GM12878 (cell line): ENCODE data around the gene IFI35. TPM values are rescaled to one million over a fixed set of nuclear protein-coding genes. Genes with fewer than 3 reads are reported as not detected.

Experiments
- PKNOX1 ChIP-seq: fragments of 450-650 bp; IDR thresholded peaks from 2 replicates; pipeline ENCODE4 v1.6.1; 2016; ENCODE audit warnings: mild to moderate bottlenecking
- RAD51 ChIP-seq: fragments of 450-650 bp; IDR thresholded peaks from 2 replicates; pipeline ENCODE4 v1.6.1; 2016; ENCODE audit warnings: moderate library complexity, mild to moderate bottlenecking, inconsistent platforms
- RELA ChIP-seq: fragments of 450-650 bp; IDR thresholded peaks from 2 replicates; pipeline ENCODE4 v1.8.0; 2014; ENCODE audit warnings: borderline replicate concordance; ENCODE audit not compliant: partially characterized antibody
- SMC3 ChIP-seq: IDR thresholded peaks from 2 replicates; pipeline ENCODE4 v1.6.1; 2011; ENCODE audit warnings: low read length, improper control_type of control experiment, borderline replicate concordance
- SPI1 ChIP-seq: IDR thresholded peaks from 2 replicates; pipeline ENCODE4 v1.6.1; 2011; ENCODE audit warnings: low read depth, mild to moderate bottlenecking, low read length, moderate library complexity, borderline replicate concordance; ENCODE audit not compliant: insufficient read depth
- ZNF24 ChIP-seq: fragments of 450-650 bp; IDR thresholded peaks from 2 replicates; pipeline ENCODE4 v1.6.1; 2017; ENCODE audit warnings: antibody characterized with exemption, mild to moderate bottlenecking
- polyA plus RNA-seq, 11 experiments: library from polyadenylated mRNA; depleted of rRNA in 4 of 11; unstranded in 6 of 11; stranded (reverse) in 5 of 11; fragments of >200 nt; fragmentation: Nextera tagmentation in 4 of 11; fragmentation: Illumina TruSeq in 1 of 11; extraction: Ambion mirVana in 4 of 11; extraction: Trizol in 1 of 11; gene quantifications; 1 replicate in 1 of 11; 2 replicates in 10 of 11; pipeline versions ENCODE4 v1.2.1 to v1.2.3, GENCODE V29; 2011 to 2016; ENCODE audit warnings: inconsistent platforms in 2 of 11, missing spikeins in 2 of 11, low read depth in 1 of 11
- small RNA-seq: library from RNA; depleted of rRNA; stranded (forward); fragments of <200 nt; gene quantifications from one replicate; pipeline ENCODE3, GENCODE V24; 2014
- total RNA-seq, 4 experiments: library from RNA; depleted of rRNA in 3 of 4; stranded (reverse); fragments of >200 nt in 3 of 4; fragmentation: Illumina TruSeq in 1 of 4; extraction: Trizol in 1 of 4; gene quantifications; 2 replicates each; pipeline versions ENCODE4 v1.2.1 to v1.2.3, GENCODE V29; 2013 to 2021
- TF ChIP-seq, protein P1 (sequence below): IDR thresholded peaks from 2 replicates; pipeline ENCODE4 v1.6.1; 2012; ENCODE audit warnings: low read depth, low read length, improper control_type of control experiment
- TF ChIP-seq, protein P2 (sequence below): IDR thresholded peaks from 2 replicates; pipeline ENCODE4 v1.6.1; 2012; ENCODE audit warnings: low read length, inconsistent platforms

The IFI35 gene
- total and polyA plus RNA-seq, 10 of the 15 experiments (the other 5 are each of a cell fraction or from before 2014, with no cell fraction given), result 18.4 to 92.2 (median 65.3) TPM

DNA sequence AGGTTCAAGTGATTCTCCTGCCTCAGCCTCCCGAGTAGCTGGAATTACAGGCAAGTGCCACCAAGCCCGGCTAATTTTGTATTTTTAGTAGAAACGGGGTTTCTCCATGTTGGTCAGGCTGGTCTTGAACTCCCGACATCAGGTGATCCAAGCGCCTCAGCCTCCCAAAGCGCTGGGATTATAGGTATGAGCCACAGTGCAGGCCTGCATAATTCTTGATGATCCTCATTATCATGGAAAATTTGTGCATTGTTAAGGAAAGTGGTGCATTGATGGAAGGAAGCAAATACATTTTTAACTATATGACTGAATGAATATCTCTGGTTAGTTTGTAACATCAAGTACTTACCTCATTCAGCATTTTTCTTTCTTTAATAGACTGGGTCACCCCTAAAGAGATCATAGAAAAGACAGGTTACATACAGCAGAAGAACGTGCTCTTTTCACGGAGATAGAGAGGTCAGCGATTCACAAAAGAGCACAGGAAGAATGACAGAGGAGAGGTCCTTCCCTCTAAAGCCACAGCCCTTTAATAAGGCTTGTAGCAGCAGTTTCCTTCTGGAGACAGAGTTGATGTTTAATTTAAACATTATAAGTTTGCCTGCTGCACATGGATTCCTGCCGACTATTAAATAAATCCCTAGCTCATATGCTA is 56.5 kb downstream of the IFI35 start (continued):
- TF ChIP-seq, protein P1, sequence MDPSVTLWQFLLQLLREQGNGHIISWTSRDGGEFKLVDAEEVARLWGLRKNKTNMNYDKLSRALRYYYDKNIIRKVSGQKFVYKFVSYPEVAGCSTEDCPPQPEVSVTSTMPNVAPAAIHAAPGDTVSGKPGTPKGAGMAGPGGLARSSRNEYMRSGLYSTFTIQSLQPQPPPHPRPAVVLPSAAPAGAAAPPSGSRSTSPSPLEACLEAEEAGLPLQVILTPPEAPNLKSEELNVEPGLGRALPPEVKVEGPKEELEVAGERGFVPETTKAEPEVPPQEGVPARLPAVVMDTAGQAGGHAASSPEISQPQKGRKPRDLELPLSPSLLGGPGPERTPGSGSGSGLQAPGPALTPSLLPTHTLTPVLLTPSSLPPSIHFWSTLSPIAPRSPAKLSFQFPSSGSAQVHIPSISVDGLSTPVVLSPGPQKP, result no peak
- TF ChIP-seq RAD51, result no peak
- no peak for TF ChIP-seq ZNF24
- no peak for TF ChIP-seq RELA
- TF ChIP-seq, protein P2, sequence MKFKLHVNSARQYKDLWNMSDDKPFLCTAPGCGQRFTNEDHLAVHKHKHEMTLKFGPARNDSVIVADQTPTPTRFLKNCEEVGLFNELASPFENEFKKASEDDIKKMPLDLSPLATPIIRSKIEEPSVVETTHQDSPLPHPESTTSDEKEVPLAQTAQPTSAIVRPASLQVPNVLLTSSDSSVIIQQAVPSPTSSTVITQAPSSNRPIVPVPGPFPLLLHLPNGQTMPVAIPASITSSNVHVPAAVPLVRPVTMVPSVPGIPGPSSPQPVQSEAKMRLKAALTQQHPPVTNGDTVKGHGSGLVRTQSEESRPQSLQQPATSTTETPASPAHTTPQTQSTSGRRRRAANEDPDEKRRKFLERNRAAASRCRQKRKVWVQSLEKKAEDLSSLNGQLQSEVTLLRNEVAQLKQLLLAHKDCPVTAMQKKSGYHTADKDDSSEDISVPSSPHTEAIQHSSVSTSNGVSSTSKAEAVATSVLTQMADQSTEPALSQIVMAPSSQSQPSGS, result no peak
- no peak for TF ChIP-seq SMC3
- no peak for TF ChIP-seq SPI1
- TF ChIP-seq PKNOX1, result no peak
- TF ChIP-seq, all 136 proteins: peak for 0

Small RNA genes within 50 kb of the gene (small RNA-seq; reads per million reads assigned to genes)
- gene AARSD1, result 0.55 reads per million, percentile 11 among the genes with 10 or more reads in this experiment

Other genes starting within 250 kb of the IFI35 start
Only the 7 nearest of the 21 such genes appear.
- gene G6PC1, start 106.0 kb upstream of the IFI35 start, total RNA-seq (2014; rRNA removed), result not detected in 2 replicates
- gene G6PC1, start 106.0 kb upstream of the IFI35 start, total RNA-seq (2014; rRNA removed; fragmentation: Illumina TruSeq; extraction: Trizol), result not detected in 2 replicates
- gene G6PC1, start 106.0 kb upstream of the IFI35 start, total RNA-seq (2021), result 0.11 TPM in 1 of 2 replicates, not detected in the other
- gene G6PC1, start 106.0 kb upstream of the IFI35 start, polyA plus RNA-seq (2011; rRNA removed), result not detected in 2 replicates
- gene G6PC1, start 106.0 kb upstream of the IFI35 start, polyA plus RNA-seq (2014; fragmentation: Illumina TruSeq; extraction: Trizol), result not detected in 2 replicates
- not detected for gene G6PC1, start 106.0 kb upstream of the IFI35 start, polyA plus RNA-seq (2014; fragmentation: Nextera tagmentation; extraction: Ambion mirVana)
- not detected in 2 replicates for gene G6PC1, start 106.0 kb upstream of the IFI35 start, polyA plus RNA-seq (2014; rRNA removed)
- gene G6PC1, start 106.0 kb upstream of the IFI35 start, polyA plus RNA-seq (2016; fragmentation: Nextera tagmentation; extraction: Ambion mirVana), result not detected
- gene AARSD1, start 42.3 kb upstream of the IFI35 start, total RNA-seq (2014; rRNA removed), result 37.5 and 39.0 TPM in 2 replicates
- gene AARSD1, start 42.3 kb upstream of the IFI35 start, total RNA-seq (2014; rRNA removed; fragmentation: Illumina TruSeq; extraction: Trizol), result 41.7 and 42.3 TPM in 2 replicates
- 38.6 and 41.7 TPM in 2 replicates for gene AARSD1, start 42.3 kb upstream of the IFI35 start, total RNA-seq (2021)
- gene AARSD1, start 42.3 kb upstream of the IFI35 start, polyA plus RNA-seq (2011; rRNA removed), result 54.5 and 59.6 TPM in 2 replicates
- 42.2 and 52.1 TPM in 2 replicates for gene AARSD1, start 42.3 kb upstream of the IFI35 start, polyA plus RNA-seq (2014; fragmentation: Illumina TruSeq; extraction: Trizol)
- 10 to 100 TPM; 32.2 to 53.6 TPM for gene AARSD1, start 42.3 kb upstream of the IFI35 start, polyA plus RNA-seq (2014; fragmentation: Nextera tagmentation; extraction: Ambion mirVana)
- gene AARSD1, start 42.3 kb upstream of the IFI35 start, polyA plus RNA-seq (2014; rRNA removed), result 54.6 and 58.6 TPM in 2 replicates
- 10 to 100 TPM; 84.1 to 86.2 TPM for gene AARSD1, start 42.3 kb upstream of the IFI35 start, polyA plus RNA-seq (2016; fragmentation: Nextera tagmentation; extraction: Ambion mirVana)
- 0.11 and 0.38 TPM in 2 replicates for gene PTGES3L, start 26.7 kb upstream of the IFI35 start, total RNA-seq (2014; rRNA removed)
- 0.40 and 0.46 TPM in 2 replicates for gene PTGES3L, start 26.7 kb upstream of the IFI35 start, total RNA-seq (2014; rRNA removed; fragmentation: Illumina TruSeq; extraction: Trizol)
- gene PTGES3L, start 26.7 kb upstream of the IFI35 start, total RNA-seq (2021), result 0.51 and 0.62 TPM in 2 replicates
- gene PTGES3L, start 26.7 kb upstream of the IFI35 start, polyA plus RNA-seq (2011; rRNA removed), result 1.6 and 1.8 TPM in 2 replicates
- gene PTGES3L, start 26.7 kb upstream of the IFI35 start, polyA plus RNA-seq (2014; fragmentation: Illumina TruSeq; extraction: Trizol), result 0.68 and 0.73 TPM in 2 replicates
- gene PTGES3L, start 26.7 kb upstream of the IFI35 start, polyA plus RNA-seq (2014; fragmentation: Nextera tagmentation; extraction: Ambion mirVana), result 1 to 10 TPM in 1 of 2 experiments, under 1 TPM in 1; 0.58 to 1.3 TPM
- gene PTGES3L, start 26.7 kb upstream of the IFI35 start, polyA plus RNA-seq (2014; rRNA removed), result 0.94 and 1.3 TPM in 2 replicates
- 1 to 10 TPM; 1.9 to 2.3 TPM for gene PTGES3L, start 26.7 kb upstream of the IFI35 start, polyA plus RNA-seq (2016; fragmentation: Nextera tagmentation; extraction: Ambion mirVana)
- 8.1 and 8.3 TPM in 2 replicates for gene RUNDC1, start 26.2 kb upstream of the IFI35 start, total RNA-seq (2014; rRNA removed)
- 5.7 and 5.9 TPM in 2 replicates for gene RUNDC1, start 26.2 kb upstream of the IFI35 start, total RNA-seq (2014; rRNA removed; fragmentation: Illumina TruSeq; extraction: Trizol)
- gene RUNDC1, start 26.2 kb upstream of the IFI35 start, total RNA-seq (2021), result 9.0 and 9.5 TPM in 2 replicates
- gene RUNDC1, start 26.2 kb upstream of the IFI35 start, polyA plus RNA-seq (2011; rRNA removed), result 10.7 and 15.6 TPM in 2 replicates
- 6.1 and 8.2 TPM in 2 replicates for gene RUNDC1, start 26.2 kb upstream of the IFI35 start, polyA plus RNA-seq (2014; fragmentation: Illumina TruSeq; extraction: Trizol)
- gene RUNDC1, start 26.2 kb upstream of the IFI35 start, polyA plus RNA-seq (2014; fragmentation: Nextera tagmentation; extraction: Ambion mirVana), result 1 to 10 TPM; 2.9 to 3.0 TPM
- gene RUNDC1, start 26.2 kb upstream of the IFI35 start, polyA plus RNA-seq (2014; rRNA removed), result 7.1 and 7.2 TPM in 2 replicates
- 1 to 10 TPM; 8.7 to 9.6 TPM for gene RUNDC1, start 26.2 kb upstream of the IFI35 start, polyA plus RNA-seq (2016; fragmentation: Nextera tagmentation; extraction: Ambion mirVana)
- gene RPL27, start 8.4 kb upstream of the IFI35 start, total RNA-seq (2014; rRNA removed), result 2,683 and 2,694 TPM in 2 replicates
- 3,457 and 3,568 TPM in 2 replicates for gene RPL27, start 8.4 kb upstream of the IFI35 start, total RNA-seq (2014; rRNA removed; fragmentation: Illumina TruSeq; extraction: Trizol)
- 1,748 and 1,834 TPM in 2 replicates for gene RPL27, start 8.4 kb upstream of the IFI35 start, total RNA-seq (2021)
- 5,833 and 6,934 TPM in 2 replicates for gene RPL27, start 8.4 kb upstream of the IFI35 start, polyA plus RNA-seq (2011; rRNA removed)
- gene RPL27, start 8.4 kb upstream of the IFI35 start, polyA plus RNA-seq (2014; fragmentation: Illumina TruSeq; extraction: Trizol), result 5,212 and 5,530 TPM in 2 replicates
- gene RPL27, start 8.4 kb upstream of the IFI35 start, polyA plus RNA-seq (2014; fragmentation: Nextera tagmentation; extraction: Ambion mirVana), result 1,000 to 10,000 TPM; 4,376 to 4,686 TPM
- 3,489 and 4,101 TPM in 2 replicates for gene RPL27, start 8.4 kb upstream of the IFI35 start, polyA plus RNA-seq (2014; rRNA removed)
- gene RPL27, start 8.4 kb upstream of the IFI35 start, polyA plus RNA-seq (2016; fragmentation: Nextera tagmentation; extraction: Ambion mirVana), result 1,000 to 10,000 TPM; 2,215 to 2,394 TPM
- gene VAT1, start 15.6 kb downstream of the IFI35 start, total RNA-seq (2014; rRNA removed), result 6.5 and 8.6 TPM in 2 replicates
- 4.8 and 5.0 TPM in 2 replicates for gene VAT1, start 15.6 kb downstream of the IFI35 start, total RNA-seq (2014; rRNA removed; fragmentation: Illumina TruSeq; extraction: Trizol)
- 15.7 and 19.8 TPM in 2 replicates for gene VAT1, start 15.6 kb downstream of the IFI35 start, total RNA-seq (2021)
- gene VAT1, start 15.6 kb downstream of the IFI35 start, polyA plus RNA-seq (2011; rRNA removed), result 7.6 and 17.4 TPM in 2 replicates
- gene VAT1, start 15.6 kb downstream of the IFI35 start, polyA plus RNA-seq (2014; fragmentation: Illumina TruSeq; extraction: Trizol), result 5.0 and 8.6 TPM in 2 replicates
- 1 to 10 TPM; 6.0 to 7.8 TPM for gene VAT1, start 15.6 kb downstream of the IFI35 start, polyA plus RNA-seq (2014; fragmentation: Nextera tagmentation; extraction: Ambion mirVana)
- gene VAT1, start 15.6 kb downstream of the IFI35 start, polyA plus RNA-seq (2014; rRNA removed), result 6.4 and 7.0 TPM in 2 replicates
- 1 to 10 TPM; 7.0 to 9.0 TPM for gene VAT1, start 15.6 kb downstream of the IFI35 start, polyA plus RNA-seq (2016; fragmentation: Nextera tagmentation; extraction: Ambion mirVana)
- gene RND2, start 18.4 kb downstream of the IFI35 start, total RNA-seq (2014; rRNA removed), result not detected in 2 replicates
- gene RND2, start 18.4 kb downstream of the IFI35 start, total RNA-seq (2014; rRNA removed; fragmentation: Illumina TruSeq; extraction: Trizol), result not detected in 2 replicates
- gene RND2, start 18.4 kb downstream of the IFI35 start, total RNA-seq (2021), result not detected in 2 replicates
- 0.01 and 0.03 TPM in 2 replicates for gene RND2, start 18.4 kb downstream of the IFI35 start, polyA plus RNA-seq (2011; rRNA removed)
- 0.01 TPM in 1 of 2 replicates, not detected in the other for gene RND2, start 18.4 kb downstream of the IFI35 start, polyA plus RNA-seq (2014; fragmentation: Illumina TruSeq; extraction: Trizol)
- gene RND2, start 18.4 kb downstream of the IFI35 start, polyA plus RNA-seq (2014; fragmentation: Nextera tagmentation; extraction: Ambion mirVana), result not detected
- 0.03 TPM in 1 of 2 replicates, not detected in the other for gene RND2, start 18.4 kb downstream of the IFI35 start, polyA plus RNA-seq (2014; rRNA removed)
- gene RND2, start 18.4 kb downstream of the IFI35 start, polyA plus RNA-seq (2016; fragmentation: Nextera tagmentation; extraction: Ambion mirVana), result under 1 TPM; 0.04 to 0.05 TPM